A673 (cell line): ENCODE data around the gene ALOXE3. TPM values are rescaled to one million over a fixed set of nuclear protein-coding genes. Genes with fewer than 3 reads are reported as not detected.

ENCODE experiments used
- BruUV-seq: library from RNA; stranded (reverse); fragments of 400-500 nt; replicated peaks from 2 replicates; lab custom pipeline; 2021; lab: Mats Ljungman, UMichigan
- CTCF ChIA-PET: fragments of 300-600 bp; sonication (Branson Sonifier 250); formaldehyde crosslinking; loops from one replicate; lab custom pipeline; 2022; ENCODE audit warnings: antibody characterized with exemption; lab: Charles Lee
- POLR2A ChIA-PET: fragments of 300-600 bp; sonication (Branson Sonifier 250); formaldehyde crosslinking; loops from one replicate; lab custom pipeline; 2022; ENCODE audit warnings: antibody characterized with exemption; ENCODE audit not compliant: low non-redundant PET; lab: Charles Lee
- DNase-seq: peaks from one replicate; pipeline ENCODE4 v3.0.0-alpha.2; 2015; ENCODE audit warnings: low spot score
- H3K27ac ChIP-seq: fragments of 200-600 bp; sonication (generic); 2 replicates; pipeline ENCODE4 v1.5.1; 2016; ENCODE audit warnings: mixed run types, low read depth, mild to moderate bottlenecking, mixed read lengths, antibody characterized with exemption, low read length; ENCODE audit not compliant: poor library complexity, severe bottlenecking
- H3K27me3 ChIP-seq: fragments of 200-600 bp; sonication (generic); replicated peaks from 2 replicates; pipeline ENCODE4 v1.6.1; 2017; ENCODE audit warnings: mixed run types, low read depth, mild to moderate bottlenecking, mixed read lengths, antibody characterized with exemption, low read length; ENCODE audit not compliant: insufficient read depth, poor library complexity
- H3K36me3 ChIP-seq: fragments of 200-600 bp; sonication (generic); 2 replicates; pipeline ENCODE4 v1.6.1; 2016; ENCODE audit warnings: mixed run types, mild to moderate bottlenecking, mixed read lengths, antibody characterized with exemption, low read length; ENCODE audit not compliant: insufficient read depth, poor library complexity, severe bottlenecking
- H3K4me1 ChIP-seq: fragments of 200-600 bp; sonication (generic); 2 replicates; pipeline ENCODE4 v1.6.1; 2017; ENCODE audit warnings: mixed run types, mild to moderate bottlenecking, mixed read lengths, antibody characterized with exemption, low read length; ENCODE audit not compliant: insufficient read depth, poor library complexity, severe bottlenecking
- H3K4me3 ChIP-seq: fragments of 200-600 bp; sonication (generic); 2 replicates; pipeline ENCODE4 v1.5.1; 2016; ENCODE audit warnings: low read depth, mixed run types, mild to moderate bottlenecking, mixed read lengths, low read length; ENCODE audit not compliant: poor library complexity, severe bottlenecking
- H3K9me3 ChIP-seq: fragments of 200-600 bp; sonication (generic); 2 replicates; pipeline ENCODE4 v1.6.1; 2016; ENCODE audit warnings: mixed run types, low read depth, mild to moderate bottlenecking, mixed read lengths, antibody characterized with exemption, low read length; ENCODE audit not compliant: poor library complexity, severe bottlenecking
- EZH2 ChIP-seq: fragments of 200-600 bp; sonication (generic); IDR thresholded peaks from 2 replicates; pipeline ENCODE4 v1.6.1; 2017; ENCODE audit warnings: borderline replicate concordance, low read depth, mild to moderate bottlenecking, mixed read lengths, antibody characterized with exemption, low read length; ENCODE audit not compliant: poor library complexity, severe bottlenecking
- intact Hi-C: fragments of 100-400 bp; cut with micrococcal nuclease; formaldehyde crosslinking; loops from one replicate; pipeline ENCODE4 v1.10.0; 2022; ENCODE audit not compliant: unreplicated experiment
- total RNA-seq: library from RNA; stranded (reverse); gene quantifications from 2 replicates; pipeline ENCODE4 v1.2.3, GENCODE V29; 2021
- TF ChIP-seq, protein P1 (sequence below): fragments of 300-800, 200-600 bp; sonication (generic); conservative IDR thresholded peaks from 2 replicates; pipeline ENCODE4 v1.5.1; 2017; ENCODE audit warnings: low read depth, mild to moderate bottlenecking, antibody characterized with exemption, low read length, moderate library complexity, mixed read lengths

The ALOXE3 gene
- total RNA-seq, 1 experiment from 2014 or later, result not detected

- TF ChIP-seq EZH2, result no peak
- TF ChIP-seq, protein P1, sequence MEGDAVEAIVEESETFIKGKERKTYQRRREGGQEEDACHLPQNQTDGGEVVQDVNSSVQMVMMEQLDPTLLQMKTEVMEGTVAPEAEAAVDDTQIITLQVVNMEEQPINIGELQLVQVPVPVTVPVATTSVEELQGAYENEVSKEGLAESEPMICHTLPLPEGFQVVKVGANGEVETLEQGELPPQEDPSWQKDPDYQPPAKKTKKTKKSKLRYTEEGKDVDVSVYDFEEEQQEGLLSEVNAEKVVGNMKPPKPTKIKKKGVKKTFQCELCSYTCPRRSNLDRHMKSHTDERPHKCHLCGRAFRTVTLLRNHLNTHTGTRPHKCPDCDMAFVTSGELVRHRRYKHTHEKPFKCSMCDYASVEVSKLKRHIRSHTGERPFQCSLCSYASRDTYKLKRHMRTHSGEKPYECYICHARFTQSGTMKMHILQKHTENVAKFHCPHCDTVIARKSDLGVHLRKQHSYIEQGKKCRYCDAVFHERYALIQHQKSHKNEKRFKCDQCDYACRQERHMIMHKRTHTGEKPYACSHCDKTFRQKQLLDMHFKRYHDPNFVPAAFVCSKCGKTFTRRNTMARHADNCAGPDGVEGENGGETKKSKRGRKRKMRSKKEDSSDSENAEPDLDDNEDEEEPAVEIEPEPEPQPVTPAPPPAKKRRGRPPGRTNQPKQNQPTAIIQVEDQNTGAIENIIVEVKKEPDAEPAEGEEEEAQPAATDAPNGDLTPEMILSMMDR, result no peak
- peaks cover 29% of the 10 kb centered on the region for H3K4me1 ChIP-seq
- POLR2A ChIA-PET, result no interaction called here
- no peaks in the 10 kb centered on the region for H3K9me3 ChIP-seq
- no peak overlapping the region for H3K27ac ChIP-seq
- H3K4me3 ChIP-seq, result no peak overlapping the region
- no TSS peak for BruUV-seq
- H3K27me3 ChIP-seq, result no peaks in the 10 kb centered on the region
- CTCF ChIA-PET, result no interaction called here
- no peak for DNase-seq
- peaks cover 54% of the 10 kb centered on the region for H3K36me3 ChIP-seq
- intact Hi-C loops, result no loop called here
Observed at GRCh38 chr17:8149419-8150193, 31.3 kb upstream of the ALOXE3 start.

DNA sequence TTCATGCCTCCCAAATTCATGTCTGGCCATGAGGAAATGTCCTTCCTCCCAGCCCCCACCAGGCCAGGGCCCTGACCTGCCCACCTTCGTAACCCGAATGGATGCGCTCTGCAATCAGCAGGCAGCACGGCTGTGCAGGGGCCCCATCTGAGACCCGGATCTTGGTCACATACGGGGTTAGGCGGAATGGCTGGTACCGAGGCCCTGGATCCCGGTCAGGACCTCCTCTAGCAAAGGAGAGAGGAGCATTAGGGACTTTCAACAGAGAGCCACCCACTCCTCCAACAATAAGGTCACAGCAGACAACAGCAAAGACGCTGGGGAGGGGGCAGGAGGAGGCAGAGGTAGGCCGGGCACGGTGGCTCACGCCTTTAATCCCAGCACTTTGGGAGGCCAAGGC, 30.2 kb upstream of the ALOXE3 start:
- intact Hi-C loops, result no loop called here
- TF ChIP-seq, protein P1, result no peak
- TF ChIP-seq EZH2, result no peak
- peaks cover 62% of the 10 kb centered on the region for H3K36me3 ChIP-seq
- H3K9me3 ChIP-seq, result no peaks in the 10 kb centered on the region
- no TSS peak for BruUV-seq
- CTCF ChIA-PET, result no interaction called here
- H3K27me3 ChIP-seq, result no peaks in the 10 kb centered on the region
- DNase-seq, result no peak
- H3K4me1 ChIP-seq, result peaks cover 20% of the 10 kb centered on the region
- no peak overlapping the region for H3K4me3 ChIP-seq
- no peak overlapping the region for H3K27ac ChIP-seq
- POLR2A ChIA-PET, result no interaction called here

DNA sequence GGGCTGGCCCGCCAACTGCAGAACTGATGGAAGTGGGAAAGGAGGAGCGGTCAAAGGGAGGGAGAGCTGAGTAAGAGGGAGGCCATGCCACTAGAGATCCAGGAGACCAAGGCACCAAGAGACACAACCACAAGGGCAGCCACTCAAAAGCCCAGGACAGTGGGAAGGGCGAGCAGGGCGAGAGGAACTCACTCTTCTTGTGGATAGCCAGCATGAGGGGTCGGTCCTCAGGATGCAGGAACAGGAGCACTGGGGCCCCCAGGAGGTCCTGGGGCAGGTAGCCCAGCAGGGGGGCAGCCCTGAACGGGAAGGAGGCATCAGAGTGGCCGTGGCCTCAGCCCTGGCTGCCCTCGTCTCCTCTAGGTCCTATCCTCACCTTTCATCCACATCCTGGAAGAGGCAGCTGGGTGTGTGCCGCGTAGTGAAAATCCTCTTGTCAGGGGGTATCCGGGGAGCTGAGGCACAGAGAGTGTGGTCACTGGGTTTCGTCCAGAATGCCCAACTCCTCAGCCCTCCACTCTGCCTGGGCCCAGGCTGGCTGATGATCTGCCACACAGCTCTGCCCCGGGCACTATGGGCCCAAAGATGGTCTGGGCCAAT, 29.6 kb upstream of the ALOXE3 start:
- no TSS peak for BruUV-seq
- POLR2A ChIA-PET, result no interaction called here

More for the DNA sequence above, 29.6 kb upstream of the ALOXE3 start:
- no peak overlapping the region for H3K27ac ChIP-seq
- no peaks in the 10 kb centered on the region for H3K27me3 ChIP-seq
- H3K4me3 ChIP-seq, result no peak overlapping the region
- peaks cover 14% of the 10 kb centered on the region for H3K4me1 ChIP-seq
- TF ChIP-seq, protein P1, result no peak
- TF ChIP-seq EZH2, result no peak
- intact Hi-C loops, result no loop called here
- DNase-seq, result no peak
- peaks cover 62% of the 10 kb centered on the region for H3K36me3 ChIP-seq
- CTCF ChIA-PET, result no interaction called here
- no peaks in the 10 kb centered on the region for H3K9me3 ChIP-seq
